Breast epithelium (tissue), 3 donors: Measurements from ENCODE around the gene RTN4.

ENCODE experiments used
- CTCF ChIP-seq, 3 donors: fragments of 450-650 bp; IDR thresholded peaks; one replicate each; pipeline ENCODE4 v1.5.1; 2016 to 2017; ENCODE audit warnings: antibody characterized with exemption in 3 of 3, mild to moderate bottlenecking in 3 of 3, moderate library complexity in 3 of 3
- POLR2A ChIP-seq: fragments of 450-650 bp; IDR thresholded peaks from one replicate; pipeline ENCODE4 v1.6.1; 2016; ENCODE audit warnings: antibody characterized with exemption, mild to moderate bottlenecking, moderate library complexity
- POLR2AphosphoS5 ChIP-seq, 3 donors: sonication (generic); formaldehyde crosslinking; IDR thresholded peaks; one replicate each; pipeline ENCODE4 v1.6.1; 2017; ENCODE audit warnings: antibody characterized with exemption in 3 of 3

GRCh38 chr2:54931473-54931872 lies 118.8 kb downstream of the RTN4 start:
- TF ChIP-seq CTCF (IDR thresholded peaks at IDR 0.05) (no peak), POLR2A (no peak), POLR2AphosphoS5 (IDR thresholded peaks at IDR 0.05) (no peak)
